ENCODE results near the gene MACROD2.
"Not testable (repeated sequence)": the region's sequence is repeated elsewhere in the genome, so short reads cannot be mapped to it uniquely, and the experiment has no call there.

- not testable (repeated sequence) for TF ChIP-seq CTCF, POLR2A (IDR thresholded peaks at IDR 0.05)
Measured at GRCh38 chr20:15807771-15808170, 1812.5 kb downstream of the MACROD2 start.

All from body of pancreas (tissue), 4 donors.